ENCODE measurements around the gene HAPSTR1. TPM values are rescaled to one million over a fixed set of nuclear protein-coding genes. Genes with fewer than 3 reads are reported as not detected.

Gene HAPSTR1
- polyA plus RNA-seq, 1 of the 3 experiments (the other 2 are of a cell fraction), result 7.0 TPM

DNA sequence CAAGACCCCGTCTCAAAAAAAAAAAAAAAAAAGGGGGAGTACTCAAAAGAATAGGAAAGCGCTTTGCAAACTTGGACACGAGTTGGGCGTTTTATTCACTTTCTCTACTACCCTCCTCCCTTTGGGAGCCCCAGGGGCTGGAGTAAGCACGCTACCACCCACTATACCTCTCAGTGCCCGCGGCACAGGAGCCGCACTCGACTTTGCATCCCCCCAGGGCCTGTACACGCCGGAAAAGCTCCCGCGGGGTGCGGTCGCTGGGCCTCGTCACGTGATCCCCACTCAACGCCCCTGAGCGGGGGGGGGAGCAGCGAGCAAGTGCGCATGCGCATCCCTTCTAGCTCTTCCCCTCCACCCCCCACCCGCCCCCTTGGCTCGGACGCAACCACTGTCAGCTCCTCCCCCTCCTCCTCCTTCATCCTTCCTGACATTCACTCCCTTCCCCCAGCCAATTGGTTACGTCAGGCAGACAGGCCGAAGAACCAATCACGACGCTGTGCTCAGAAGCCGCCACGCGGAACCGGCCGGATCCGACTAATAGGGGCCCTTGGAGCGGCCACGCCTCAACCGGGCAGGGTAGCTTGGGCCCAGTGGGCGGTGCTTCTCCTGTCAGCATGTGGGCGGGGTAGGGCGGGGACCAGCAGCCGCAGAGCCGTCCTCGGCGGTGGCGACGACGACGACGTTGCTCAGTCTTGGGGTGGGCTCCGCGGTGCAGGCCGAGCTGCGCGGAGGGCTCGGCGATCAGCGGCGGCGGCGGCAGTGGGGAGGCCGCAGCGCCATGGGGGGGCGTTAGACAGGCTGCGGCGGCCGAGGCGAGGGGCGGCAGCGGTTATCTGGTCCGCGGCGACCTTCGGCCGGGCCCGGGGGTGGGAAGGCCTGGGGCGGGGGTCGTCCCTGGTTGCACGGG, at the start of gene HAPSTR1 (continued):
- TF ChIP-seq, protein P1, sequence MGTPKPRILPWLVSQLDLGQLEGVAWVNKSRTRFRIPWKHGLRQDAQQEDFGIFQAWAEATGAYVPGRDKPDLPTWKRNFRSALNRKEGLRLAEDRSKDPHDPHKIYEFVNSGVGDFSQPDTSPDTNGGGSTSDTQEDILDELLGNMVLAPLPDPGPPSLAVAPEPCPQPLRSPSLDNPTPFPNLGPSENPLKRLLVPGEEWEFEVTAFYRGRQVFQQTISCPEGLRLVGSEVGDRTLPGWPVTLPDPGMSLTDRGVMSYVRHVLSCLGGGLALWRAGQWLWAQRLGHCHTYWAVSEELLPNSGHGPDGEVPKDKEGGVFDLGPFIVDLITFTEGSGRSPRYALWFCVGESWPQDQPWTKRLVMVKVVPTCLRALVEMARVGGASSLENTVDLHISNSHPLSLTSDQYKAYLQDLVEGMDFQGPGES (IDR thresholded peaks at IDR 0.05; ENCODE audit: low read depth, low read length), result peak; percentile 84
- no peak for TF ChIP-seq FOXM1 (IDR thresholded peaks at IDR 0.05; ENCODE audit: low read depth)
- 0 out of 4 replicates have a peak, but pooled peaks of 1 of the 2 experiments have one; percentile 13 for TF ChIP-seq EP300 (IDR thresholded peaks at IDR 0.05; ENCODE audit: borderline replicate concordance in 1 of 2, low read depth in 1 of 2, low read length in 1 of 2)
- TF ChIP-seq MAX (IDR thresholded peaks at IDR 0.05; ENCODE audit: low read depth), result peak; percentile 77
- no peak for TF ChIP-seq TCF12 (IDR thresholded peaks at IDR 0.05)

DNA sequence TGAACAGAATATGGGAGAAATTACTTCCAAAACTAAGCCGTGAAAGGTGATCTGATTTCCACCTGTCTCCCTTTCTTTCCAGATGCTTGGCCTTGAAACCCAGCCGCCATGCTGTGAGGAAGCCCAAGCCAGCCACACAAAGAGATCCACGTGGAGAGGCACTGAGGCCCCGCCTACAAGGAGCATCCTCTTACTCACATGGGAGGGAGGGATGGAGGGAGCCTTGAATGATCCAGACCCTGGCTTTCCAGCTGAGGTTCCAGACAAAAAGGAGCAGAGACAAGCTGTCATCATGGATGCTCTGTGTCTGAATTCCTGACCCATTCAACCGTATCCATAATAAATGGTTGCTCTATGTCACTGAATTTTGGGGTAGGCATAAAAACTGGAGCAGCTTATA, 48.9 kb upstream of the HAPSTR1 start:
- Histone ChIP-seq H2AFZ (ENCODE audit: low read depth) (peak overlapping the region; percentile 50; the same call in 1 of the 2 replicates), H3K4me1 (ENCODE audit: control insufficient read depth in 1 of 2, insufficient read depth in 2 of 2, low read depth in 1 of 2, low read length in 1 of 2) (peaks cover 0 to 4% of the 10 kb centered on the region in 2 experiments; a peak in 2 of 4 replicates), H3K79me2 (ENCODE audit: insufficient read depth) (no peaks in the 10 kb centered on the region), H3K27ac (ENCODE audit: low read depth in 2 of 2, low read length in 1 of 2) (peak overlapping the region in 1 of 2 experiments; percentile 70; a peak in 2 of 4 replicates), H3K9me3 (no peaks in the 10 kb centered on the region), H3K9me2 (no peaks in the 10 kb centered on the region), H3K9ac (no peak overlapping the region), H3K36me3 (replicated peaks in 1 of 2; ENCODE audit: control insufficient read depth in 1 of 2, insufficient read depth in 2 of 2, low read length in 1 of 2) (no peaks in the 10 kb centered on the region), H3F3A (replicated peaks; ENCODE audit: insufficient read depth) (peaks cover 17% of the 10 kb centered on the region), H3K27me3 (ENCODE audit: insufficient read depth) (no peaks in the 10 kb centered on the region), H3K4me2 (no peak overlapping the region), H3K4me3 (ENCODE audit: low read depth in 2 of 2, low read length in 1 of 2) (no peak overlapping the region), H4K20me1 (ENCODE audit: insufficient read depth) (no peaks in the 10 kb centered on the region)
- CTCF ChIA-PET, result interaction anchor here (1.1 kb wide), 1 partner anchor 9 kb away, joined by 3 read pairs; no protein-coding TSS in a partner anchor
- no peak for DNase-seq
- 88% methylated on average over 5 of the region's 5 CpGs for WGBS (ENCODE audit: low lambda C conversion rate)
- POLR2A ChIA-PET, result no interaction called here
- TF ChIP-seq YY1 (IDR thresholded peaks at IDR 0.05; ENCODE audit: low read depth) (no peak), RXRA (IDR thresholded peaks at IDR 0.05; ENCODE audit: borderline replicate concordance, low read depth) (no peak), NFIC (IDR thresholded peaks at IDR 0.05; ENCODE audit: borderline replicate concordance) (no peak), SIN3A (IDR thresholded peaks at IDR 0.05; ENCODE audit: borderline replicate concordance, low read depth, low read length) (no peak), FOXM1 (IDR thresholded peaks at IDR 0.05; ENCODE audit: low read depth) (no peak), TAF1 (IDR thresholded peaks at IDR 0.05; ENCODE audit: borderline replicate concordance, low read depth, low read length) (no peak), SMC3 (IDR thresholded peaks at IDR 0.05; ENCODE audit: low read depth, low read length) (no peak), CHD2 (IDR thresholded peaks at IDR 0.05; ENCODE audit: low read length, partially characterized antibody) (no peak), EP300 (IDR thresholded peaks at IDR 0.05; ENCODE audit: borderline replicate concordance in 1 of 2, low read depth in 1 of 2, low read length in 1 of 2) (no peak), NRF1 (IDR thresholded peaks at IDR 0.05; ENCODE audit: low read depth, low read length) (no peak), GATA2 (CRISPR knock-in tag; IDR thresholded peaks at IDR 0.05) (no peak), MEF2A (IDR thresholded peaks at IDR 0.05; ENCODE audit: borderline replicate concordance, low read depth) (no peak), FOSL2 (IDR thresholded peaks at IDR 0.05; ENCODE audit: borderline replicate concordance, low read depth) (no peak), FOXJ3 (CRISPR knock-in tag; IDR thresholded peaks at IDR 0.05) (no peak)
- TF ChIP-seq, protein P2, sequence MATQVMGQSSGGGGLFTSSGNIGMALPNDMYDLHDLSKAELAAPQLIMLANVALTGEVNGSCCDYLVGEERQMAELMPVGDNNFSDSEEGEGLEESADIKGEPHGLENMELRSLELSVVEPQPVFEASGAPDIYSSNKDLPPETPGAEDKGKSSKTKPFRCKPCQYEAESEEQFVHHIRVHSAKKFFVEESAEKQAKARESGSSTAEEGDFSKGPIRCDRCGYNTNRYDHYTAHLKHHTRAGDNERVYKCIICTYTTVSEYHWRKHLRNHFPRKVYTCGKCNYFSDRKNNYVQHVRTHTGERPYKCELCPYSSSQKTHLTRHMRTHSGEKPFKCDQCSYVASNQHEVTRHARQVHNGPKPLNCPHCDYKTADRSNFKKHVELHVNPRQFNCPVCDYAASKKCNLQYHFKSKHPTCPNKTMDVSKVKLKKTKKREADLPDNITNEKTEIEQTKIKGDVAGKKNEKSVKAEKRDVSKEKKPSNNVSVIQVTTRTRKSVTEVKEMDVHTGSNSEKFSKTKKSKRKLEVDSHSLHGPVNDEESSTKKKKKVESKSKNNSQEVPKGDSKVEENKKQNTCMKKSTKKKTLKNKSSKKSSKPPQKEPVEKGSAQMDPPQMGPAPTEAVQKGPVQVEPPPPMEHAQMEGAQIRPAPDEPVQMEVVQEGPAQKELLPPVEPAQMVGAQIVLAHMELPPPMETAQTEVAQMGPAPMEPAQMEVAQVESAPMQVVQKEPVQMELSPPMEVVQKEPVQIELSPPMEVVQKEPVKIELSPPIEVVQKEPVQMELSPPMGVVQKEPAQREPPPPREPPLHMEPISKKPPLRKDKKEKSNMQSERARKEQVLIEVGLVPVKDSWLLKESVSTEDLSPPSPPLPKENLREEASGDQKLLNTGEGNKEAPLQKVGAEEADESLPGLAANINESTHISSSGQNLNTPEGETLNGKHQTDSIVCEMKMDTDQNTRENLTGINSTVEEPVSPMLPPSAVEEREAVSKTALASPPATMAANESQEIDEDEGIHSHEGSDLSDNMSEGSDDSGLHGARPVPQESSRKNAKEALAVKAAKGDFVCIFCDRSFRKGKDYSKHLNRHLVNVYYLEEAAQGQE (IDR thresholded peaks at IDR 0.05; ENCODE audit: low read depth, low read length), result no peak
- TF ChIP-seq, protein P3, sequence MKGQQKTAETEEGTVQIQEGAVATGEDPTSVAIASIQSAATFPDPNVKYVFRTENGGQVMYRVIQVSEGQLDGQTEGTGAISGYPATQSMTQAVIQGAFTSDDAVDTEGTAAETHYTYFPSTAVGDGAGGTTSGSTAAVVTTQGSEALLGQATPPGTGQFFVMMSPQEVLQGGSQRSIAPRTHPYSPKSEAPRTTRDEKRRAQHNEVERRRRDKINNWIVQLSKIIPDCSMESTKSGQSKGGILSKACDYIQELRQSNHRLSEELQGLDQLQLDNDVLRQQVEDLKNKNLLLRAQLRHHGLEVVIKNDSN (IDR thresholded peaks at IDR 0.05; ENCODE audit: borderline replicate concordance, low read depth), result no peak
- TF ChIP-seq, protein P4, sequence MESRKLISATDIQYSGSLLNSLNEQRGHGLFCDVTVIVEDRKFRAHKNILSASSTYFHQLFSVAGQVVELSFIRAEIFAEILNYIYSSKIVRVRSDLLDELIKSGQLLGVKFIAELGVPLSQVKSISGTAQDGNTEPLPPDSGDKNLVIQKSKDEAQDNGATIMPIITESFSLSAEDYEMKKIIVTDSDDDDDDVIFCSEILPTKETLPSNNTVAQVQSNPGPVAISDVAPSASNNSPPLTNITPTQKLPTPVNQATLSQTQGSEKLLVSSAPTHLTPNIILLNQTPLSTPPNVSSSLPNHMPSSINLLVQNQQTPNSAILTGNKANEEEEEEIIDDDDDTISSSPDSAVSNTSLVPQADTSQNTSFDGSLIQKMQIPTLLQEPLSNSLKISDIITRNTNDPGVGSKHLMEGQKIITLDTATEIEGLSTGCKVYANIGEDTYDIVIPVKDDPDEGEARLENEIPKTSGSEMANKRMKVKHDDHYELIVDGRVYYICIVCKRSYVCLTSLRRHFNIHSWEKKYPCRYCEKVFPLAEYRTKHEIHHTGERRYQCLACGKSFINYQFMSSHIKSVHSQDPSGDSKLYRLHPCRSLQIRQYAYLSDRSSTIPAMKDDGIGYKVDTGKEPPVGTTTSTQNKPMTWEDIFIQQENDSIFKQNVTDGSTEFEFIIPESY (IDR thresholded peaks at IDR 0.05; ENCODE audit: borderline replicate concordance, low read depth), result no peak
